ENCODE results near the gene KIF2C. TPM values are rescaled to one million over a fixed set of nuclear protein-coding genes. Genes with fewer than 3 reads are reported as not detected.
A peak's percentile ranks its signal among the peaks of the same experiment; 100 is the strongest.
"Not testable (repeated sequence)": the region's sequence is repeated elsewhere in the genome, so short reads cannot be mapped to it uniquely, and the experiment has no call there.

The KIF2C gene
- total RNA-seq, 1 experiment from 2014 or later: 56.7 TPM

DNA sequence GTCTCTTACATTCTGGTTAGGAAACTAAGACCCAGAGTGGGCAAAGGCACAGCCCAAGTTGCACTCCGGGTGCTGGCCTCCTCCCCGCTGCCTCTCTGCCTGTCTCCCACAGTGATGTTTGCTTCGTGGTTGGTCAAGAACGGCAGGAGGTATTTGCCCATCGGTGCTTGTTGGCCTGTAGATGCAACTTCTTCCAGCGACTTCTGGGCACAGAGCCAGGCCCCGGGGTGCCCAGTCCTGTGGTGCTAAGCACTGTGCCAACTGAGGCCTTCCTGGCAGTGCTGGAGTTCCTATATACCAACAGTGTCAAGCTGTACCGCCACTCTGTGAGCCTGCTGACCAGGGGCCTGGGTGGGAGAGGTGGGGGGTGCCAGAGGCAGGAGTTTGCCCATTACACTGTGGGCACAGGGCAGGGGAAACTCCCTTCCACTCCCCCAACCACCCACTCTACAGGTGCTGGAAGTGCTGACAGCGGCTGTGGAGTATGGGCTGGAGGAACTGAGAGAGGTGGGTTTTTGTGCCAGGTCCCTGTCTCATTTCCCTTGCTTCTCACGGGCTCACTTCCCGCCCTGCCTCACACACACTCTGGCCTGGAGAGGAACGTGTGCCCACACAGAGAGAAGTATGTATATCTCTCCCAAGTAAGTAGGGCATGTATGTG lies 70.6 kb downstream of the KIF2C start:
- DNase-seq (ENCODE audit: low spot score): peak; percentile 49

DNA sequence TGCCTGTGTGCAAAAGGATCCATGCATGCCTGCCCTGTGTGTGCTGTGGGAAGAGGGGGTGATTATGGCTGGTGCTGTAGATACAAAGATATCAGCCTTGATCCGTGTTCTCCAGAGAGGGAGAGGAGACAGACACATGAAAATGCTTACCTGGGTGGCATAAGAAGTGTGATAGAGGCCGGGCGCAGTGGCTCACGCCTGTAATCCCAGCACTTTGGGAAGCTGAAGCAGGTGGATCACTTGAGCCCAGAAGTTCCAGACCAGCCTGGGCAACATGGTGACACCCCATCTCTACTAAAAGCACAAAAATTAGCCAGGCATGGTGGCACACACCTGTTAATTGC lies 71.1 kb downstream of the KIF2C start:
- DNase-seq (ENCODE audit: low spot score): not testable (repeated sequence)

DNA sequence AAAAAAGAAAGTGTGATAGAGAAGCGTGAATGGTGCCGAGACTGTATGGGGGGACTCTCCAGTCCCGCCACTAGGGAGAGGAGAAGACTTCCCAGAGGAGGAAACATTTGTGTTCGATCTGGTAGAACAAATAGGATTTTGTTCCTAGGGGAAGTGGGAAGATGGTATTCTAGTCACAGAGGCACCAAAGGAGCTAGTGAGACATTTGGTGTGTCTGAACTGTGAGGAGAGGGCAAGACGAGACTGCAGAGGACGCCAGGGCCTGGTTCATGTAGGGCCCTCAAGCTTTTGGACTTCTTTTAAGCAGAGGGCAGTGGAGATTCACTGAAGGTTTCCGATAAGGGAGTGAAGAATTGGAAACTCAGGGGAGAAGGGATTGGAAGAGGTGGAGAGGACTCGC lies 71.6 kb downstream of the KIF2C start:
- DNase-seq (ENCODE audit: low spot score): no peak

DNA sequence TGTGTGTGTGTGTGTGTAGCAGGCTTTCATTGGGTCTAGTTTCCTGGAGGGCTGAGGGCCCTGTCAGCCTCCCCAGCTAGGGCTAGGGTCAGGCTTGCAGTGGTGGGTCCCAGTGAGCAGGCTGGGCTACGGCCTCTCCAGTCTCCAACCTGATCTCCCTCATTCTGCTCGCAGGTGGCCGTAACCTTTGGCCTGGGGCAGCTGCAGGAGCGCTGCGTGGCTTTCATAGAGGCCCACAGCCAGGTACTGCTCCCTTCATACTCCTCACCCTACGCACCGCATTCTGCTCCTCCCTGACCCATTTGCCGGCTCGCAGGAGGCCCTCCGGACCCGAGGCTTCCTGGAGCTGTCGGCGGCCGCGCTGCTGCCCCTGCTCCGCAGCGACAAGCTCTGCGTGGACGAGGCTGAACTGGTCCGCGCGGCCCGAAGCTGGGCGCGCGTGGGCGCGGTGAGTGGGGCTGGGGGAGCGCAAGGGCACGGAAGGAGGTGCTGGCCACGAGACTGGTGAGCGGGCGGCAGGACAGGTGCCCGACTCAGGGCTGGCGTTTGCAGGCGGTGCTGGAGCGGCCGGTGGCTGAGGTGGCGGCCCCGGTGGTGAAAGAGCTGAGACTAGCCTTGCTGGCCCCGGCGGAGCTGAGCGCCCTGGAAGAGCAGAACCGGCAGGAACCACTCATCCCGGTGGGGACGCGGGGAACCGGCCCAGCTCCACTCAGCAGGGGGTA lies 73.3 kb downstream of the KIF2C start:
- no peak for DNase-seq (ENCODE audit: low spot score)

DNA sequence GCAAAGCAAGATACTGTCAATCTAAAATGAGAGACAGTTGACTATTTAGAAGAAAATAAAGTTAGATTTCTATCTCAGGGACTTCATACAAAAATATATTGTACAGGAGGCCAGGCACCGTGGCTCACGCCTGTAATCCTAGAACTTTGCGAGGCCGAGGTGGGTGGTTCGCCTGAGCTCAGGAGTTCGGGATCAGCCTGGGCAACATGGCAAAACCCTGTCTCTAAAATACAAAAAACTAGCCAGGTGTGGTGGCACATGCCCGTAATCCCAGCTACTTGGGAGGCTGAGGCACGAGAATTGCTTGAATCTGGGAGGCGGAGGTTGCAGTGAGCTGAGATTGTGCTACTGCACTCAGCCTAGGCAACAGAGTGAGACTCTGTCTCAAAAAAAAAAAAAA lies 76.3 kb downstream of the KIF2C start:
- not testable (repeated sequence) for DNase-seq (ENCODE audit: low spot score)

DNA sequence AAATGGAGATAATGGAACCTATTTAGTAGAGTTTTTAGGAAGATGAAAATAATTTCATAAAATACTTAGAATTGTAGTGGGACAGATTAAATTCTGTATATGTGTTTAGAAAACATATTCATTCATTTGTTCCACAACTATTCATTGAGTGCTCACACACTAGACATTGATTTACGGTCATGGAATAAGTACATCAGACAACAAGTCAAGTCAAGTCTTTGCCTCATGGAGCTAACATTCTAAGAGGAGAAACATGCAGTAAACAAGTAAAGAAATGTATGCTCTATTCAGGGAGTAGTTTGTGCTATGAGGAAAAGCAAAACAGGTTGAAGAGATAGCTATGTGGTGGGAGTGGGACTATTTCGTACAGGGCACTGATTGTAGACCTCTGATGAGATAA lies 77.7 kb downstream of the KIF2C start:
- no peak for DNase-seq (ENCODE audit: low spot score)

Other genes starting within 250 kb of the KIF2C start
- gene TMEM53, start 65.4 kb upstream of the KIF2C start, total RNA-seq (2014; rRNA removed; shearing (Covaris generic)): 3.7 and 4.6 TPM in 2 replicates
- not detected in 2 replicates for gene ARMH1, start 65.1 kb upstream of the KIF2C start, total RNA-seq (2014; rRNA removed; shearing (Covaris generic))
- not detected in 2 replicates for gene RNU5D-1, start 8.7 kb upstream of the KIF2C start, total RNA-seq (2014; rRNA removed; shearing (Covaris generic))
- gene RPS8, start 35.7 kb downstream of the KIF2C start, total RNA-seq (2014; rRNA removed; shearing (Covaris generic)): 1,717 and 1,928 TPM in 2 replicates
- 0.05 TPM in 1 of 2 replicates, not detected in the other for gene BEST4, start 48.3 kb downstream of the KIF2C start, total RNA-seq (2014; rRNA removed; shearing (Covaris generic))
- 11.3 and 15.9 TPM in 2 replicates for gene PLK3, start 60.5 kb downstream of the KIF2C start, total RNA-seq (2014; rRNA removed; shearing (Covaris generic))
- 6.3 TPM in 1 of 2 replicates, not detected in the other for gene DYNLT4, start 67.5 kb downstream of the KIF2C start, total RNA-seq (2014; rRNA removed; shearing (Covaris generic))
- 4.8 and 9.4 TPM in 2 replicates for gene BTBD19, start 68.7 kb downstream of the KIF2C start, total RNA-seq (2014; rRNA removed; shearing (Covaris generic))
- gene PTCH2, start 103.4 kb downstream of the KIF2C start, total RNA-seq (2014; rRNA removed; shearing (Covaris generic)): not detected in 2 replicates
- 44.8 and 56.7 TPM in 2 replicates for gene EIF2B3, start 246.8 kb downstream of the KIF2C start, total RNA-seq (2014; rRNA removed; shearing (Covaris generic))